ENCODE data around the gene NBPF8.
"Not testable (repeated sequence)": the region's sequence is repeated elsewhere in the genome, so short reads cannot be mapped to it uniquely, and the experiment has no call there.

Gene NBPF8

GRCh38 chr1:120414911-120415480 lies at the start of gene NBPF8:
Gene NBPF8 (plus strand): TSS chr1:120415035. CDS start chr1:120436523, 21,488 bp downstream.
- DNase-seq (ENCODE audit: low read depth in 2 of 2), result peak; percentile 30 to 41

- not testable (repeated sequence) for DNase-seq (ENCODE audit: low read depth in 2 of 2)
These were observed 47.1 kb upstream of the NBPF8 start for GRCh38 chr1:120367709-120368108.

GRCh38 chr1:120386651-120387050 lies 28.2 kb upstream of the NBPF8 start:
- not testable (repeated sequence) for DNase-seq (ENCODE audit: low read depth in 2 of 2)

GRCh38 chr1:120388597-120389126 lies 26.2 kb upstream of the NBPF8 start:
- DNase-seq (ENCODE audit: low read depth in 2 of 2), result not testable (repeated sequence)

- not testable (repeated sequence) for DNase-seq (ENCODE audit: low read depth in 2 of 2)
These were observed 23.5 kb upstream of the NBPF8 start for GRCh38 chr1:120391365-120391764.

- DNase-seq (ENCODE audit: low read depth in 2 of 2), result not testable (repeated sequence)
These were observed 21.3 kb upstream of the NBPF8 start for GRCh38 chr1:120393316-120394232.

GRCh38 chr1:120405348-120405747 lies 9.5 kb upstream of the NBPF8 start:
- DNase-seq (ENCODE audit: low read depth in 2 of 2), result not testable (repeated sequence)

- not testable (repeated sequence) for DNase-seq (ENCODE audit: low read depth in 2 of 2)
These were observed 384 bp upstream of the NBPF8 start for GRCh38 chr1:120414451-120414850.

- peak in 1 of 2 donors; percentile 8 for DNase-seq (ENCODE audit: low read depth in 2 of 2)
These were observed 692 bp downstream of the NBPF8 start for GRCh38 chr1:120415492-120415961.

- DNase-seq (ENCODE audit: low read depth in 2 of 2), result not testable (repeated sequence)
These were observed 10.2 kb downstream of the NBPF8 start for GRCh38 chr1:120425063-120425462.

- not testable (repeated sequence) for DNase-seq (ENCODE audit: low read depth in 2 of 2)
These were observed 16.8 kb downstream of the NBPF8 start for GRCh38 chr1:120431626-120432025.

- not testable (repeated sequence) for DNase-seq (ENCODE audit: low read depth in 2 of 2)
These were observed 19.0 kb downstream of the NBPF8 start for GRCh38 chr1:120433831-120434230.

GRCh38 chr1:120449124-120449523 lies 34.3 kb downstream of the NBPF8 start:
- not testable (repeated sequence) for DNase-seq (ENCODE audit: low read depth in 2 of 2)
